Keratinocyte (primary cell): ENCODE results near the gene TINCR. TPM values are rescaled to one million over a fixed set of nuclear protein-coding genes. Genes with fewer than 3 reads are reported as not detected.

Experiments
- DNase-seq: peaks from one replicate; pipeline ENCODE4 v3.0.0-alpha.2; 2011; ENCODE audit warnings: low read depth, missing footprints, low spot score
- FAIRE-seq: peaks from 2 replicates; lab custom pipeline; 2011; peaks lifted over from hg19 to GRCh38; lab: Jason Lieb, UNC
- H2AFZ ChIP-seq: 2 replicates; pipeline ENCODE4 v1.6.0; 2012; ENCODE audit warnings: low read length, control low read depth, inconsistent platforms; ENCODE audit not compliant: control insufficient read depth
- H3K27ac ChIP-seq: 2 replicates; pipeline ENCODE4 v1.5.1; 2011; ENCODE audit warnings: low read length; ENCODE audit not compliant: control insufficient read depth, insufficient read depth
- H3K27me3 ChIP-seq: 3 replicates; pipeline ENCODE4 v1.6.0; 2011; ENCODE audit warnings: low read length; ENCODE audit not compliant: control insufficient read depth, insufficient read depth; ENCODE audit errors: extremely low read depth
- H3K36me3 ChIP-seq, 2 experiments: 2 replicates in 1 of 2; 3 replicates in 1 of 2; pipeline ENCODE4 v1.5.1; 2011; ENCODE audit warnings: low read length in 2 of 2, mild to moderate bottlenecking in 1 of 2; ENCODE audit not compliant: control insufficient read depth in 2 of 2, insufficient read depth in 2 of 2; ENCODE audit errors: extremely low read depth in 1 of 2
- H3K4me1 ChIP-seq: 3 replicates; pipeline ENCODE4 v1.5.1; 2011; ENCODE audit warnings: low read length; ENCODE audit not compliant: control insufficient read depth, insufficient read depth; ENCODE audit errors: extremely low read depth
- H3K4me2 ChIP-seq: 3 replicates; pipeline ENCODE4 v1.6.0; 2011; ENCODE audit warnings: low read depth, low read length; ENCODE audit not compliant: control insufficient read depth, insufficient read depth; ENCODE audit errors: extremely low read depth
- H3K4me3 ChIP-seq, 3 experiments: fragments of 200-600 bp in 1 of 3; sonication (generic) in 1 of 3; 2 replicates in 2 of 3; 3 replicates in 1 of 3; pipeline ENCODE4 v1.5.1; 2011 to 2016; ENCODE audit warnings: low read length in 3 of 3, mild to moderate bottlenecking in 3 of 3, control low read depth in 2 of 3, inconsistent platforms in 1 of 3, low read depth in 1 of 3, mixed read lengths in 1 of 3, mixed run types in 1 of 3, moderate library complexity in 1 of 3; ENCODE audit not compliant: control insufficient read depth in 2 of 3, insufficient read depth in 2 of 3; ENCODE audit errors: extremely low read depth in 1 of 3
- H3K79me2 ChIP-seq: 2 replicates; pipeline ENCODE4 v1.6.0; 2012; ENCODE audit warnings: low read length; ENCODE audit not compliant: control insufficient read depth, insufficient read depth
- H3K9ac ChIP-seq: 3 replicates; pipeline ENCODE4 v1.6.0; 2011; ENCODE audit warnings: low read length; ENCODE audit not compliant: control insufficient read depth, insufficient read depth; ENCODE audit errors: extremely low read depth
- H3K9me1 ChIP-seq: 3 replicates; pipeline ENCODE4 v1.6.0; 2011; ENCODE audit warnings: low read length; ENCODE audit not compliant: control insufficient read depth, insufficient read depth; ENCODE audit errors: extremely low read depth
- H3K9me3 ChIP-seq: 2 replicates; pipeline ENCODE4 v1.5.1; 2012; ENCODE audit warnings: low read depth, low read length; ENCODE audit not compliant: control insufficient read depth
- H4K20me1 ChIP-seq: 3 replicates; pipeline ENCODE4 v1.6.0; 2011; ENCODE audit warnings: low read length; ENCODE audit not compliant: control insufficient read depth, insufficient read depth; ENCODE audit errors: extremely low read depth
- CTCF ChIP-seq, 3 experiments: IDR thresholded peaks in 1 of 3; conservative IDR thresholded peaks in 1 of 3; optimal IDR thresholded peaks in 1 of 3; 2 replicates in 2 of 3; 3 replicates in 1 of 3; pipeline versions ENCODE3 to v1.5.1; 2011; ENCODE audit warnings: low read length in 3 of 3, mild to moderate bottlenecking in 3 of 3, moderate library complexity in 2 of 3, control low read depth in 1 of 3, inconsistent platforms in 1 of 3; ENCODE audit not compliant: insufficient read depth in 2 of 3; ENCODE audit errors: extremely low read depth in 1 of 3
- EZH2 ChIP-seq: IDR thresholded peaks from one replicate; pipeline ENCODE4 v1.6.1; 2012; ENCODE audit warnings: inconsistent platforms, mild to moderate bottlenecking, low read length, moderate library complexity
- dilution Hi-C: fragments of 300-500 bp; cut with MboI; formaldehyde crosslinking; loops from one replicate; pipeline ENCODE4 v1.7.0; 2020; ENCODE audit warnings: low sequenced_read_pairs; ENCODE audit not compliant: extremely low pct_ligation_motif_present
- polyA minus RNA-seq, 3 experiments: library from RNA; depleted of rRNA, polyadenylated mRNA; stranded (reverse); fragments of >200 nt; gene quantifications; 1 replicate in 1 of 3; 2 replicates in 1 of 3; 3 replicates in 1 of 3; pipeline ENCODE4 v1.2.3, GENCODE V29; 2011
- polyA plus RNA-seq, 5 experiments: library from polyadenylated mRNA; depleted of rRNA in 3 of 5; stranded (reverse) in 3 of 5; stranded (forward) in 1 of 5; unstranded in 1 of 5; fragments of >200 nt; gene quantifications; 1 replicate in 1 of 5; 2 replicates in 3 of 5; 3 replicates in 1 of 5; pipeline versions ENCODE4 v1.2.1 to v1.2.3, GENCODE V29; 2011 to 2012; ENCODE audit warnings: missing spikeins in 2 of 5, low read depth in 1 of 5, low replicate concordance in 1 of 5

TINCR gene
- polyA plus RNA-seq = 5.6 to 20.3 TPM (median 9.7 TPM) in 3 replicates
- 8.4 TPM for polyA plus RNA-seq (2011; ENCODE audit: low read depth)
- polyA plus RNA-seq (2011; cell fraction: cytosol; rRNA removed) = 11.8 and 17.1 TPM in 2 replicates
- polyA plus RNA-seq (2011; cell fraction: nucleus; rRNA removed) = 8.5 and 10.4 TPM in 2 replicates
- polyA plus RNA-seq (2012; ENCODE audit: low replicate concordance) = 6.7 and 45.3 TPM in 2 replicates
- 7.5 to 12.8 TPM (median 9.0 TPM) in 3 replicates for polyA minus RNA-seq
- polyA minus RNA-seq (2011; cell fraction: cytosol; rRNA and poly(A)+ RNA removed) = 13.2 TPM
- polyA minus RNA-seq (2011; cell fraction: nucleus; rRNA and poly(A)+ RNA removed) = 5.6 and 6.9 TPM in 2 replicates

GRCh38 chr19:5567360-5567969, at the start of gene TINCR:
TINCR (minus strand) TSS chr19:5567953.
- no peaks in the 10 kb centered on the region for H3K9me1 ChIP-seq
- peak within 1 kb of the TSS; percentile 62 for H2AFZ ChIP-seq
- no peaks in the 10 kb centered on the region for H3K9me3 ChIP-seq
- peaks cover 12% of the 10 kb centered on the region for H3K4me1 ChIP-seq
- H4K20me1 ChIP-seq = peaks cover 4% of the 10 kb centered on the region
- TF ChIP-seq EZH2 (no peak), CTCF (optimal IDR thresholded peaks at IDR 0.05 in 1 of 3, IDR thresholded peaks at IDR 0.05 in 1 of 3, conservative IDR thresholded peaks at IDR 0.05 in 1 of 3; ENCODE audit: extremely low read depth in 1 of 3, insufficient read depth in 2 of 3, low read length in 3 of 3) (peak in 2 of 3 experiments; percentile 22 to 41)
- dilution Hi-C loops = no loop called here
- H3K4me3 ChIP-seq = peak within 1 kb of the TSS; percentile 53 to 56 (median 56)
- peak within 1 kb of the TSS; percentile 52 for H3K9ac ChIP-seq
- DNase-seq (no peak), FAIRE-seq (no peak)
- H3K36me3 ChIP-seq = no peaks in the 10 kb centered on the region
- H3K27ac ChIP-seq = no peak within 1 kb of the TSS
- peaks cover 17% of the 10 kb centered on the region for H3K27me3 ChIP-seq
- no peaks in the 10 kb centered on the region for H3K79me2 ChIP-seq
- H3K4me2 ChIP-seq = peak within 1 kb of the TSS; percentile 48

GRCh38 chr19:5617080-5617479, 49.3 kb upstream of the TINCR start:
- H4K20me1 ChIP-seq = peaks cover 2% of the 10 kb centered on the region
- H3K9ac ChIP-seq = no peak overlapping the region
- peaks cover 10% of the 10 kb centered on the region for H3K4me1 ChIP-seq
- FAIRE-seq (no peak), DNase-seq (no peak)
- dilution Hi-C loops = no loop called here
- H3K4me3 ChIP-seq = no peak overlapping the region
- no peaks in the 10 kb centered on the region for H3K27me3 ChIP-seq
- H3K9me3 ChIP-seq = no peaks in the 10 kb centered on the region
- no peak for TF ChIP-seq CTCF (optimal IDR thresholded peaks at IDR 0.05 in 1 of 3, IDR thresholded peaks at IDR 0.05 in 1 of 3, conservative IDR thresholded peaks at IDR 0.05 in 1 of 3; ENCODE audit: extremely low read depth in 1 of 3, insufficient read depth in 2 of 3, low read length in 3 of 3)
- TF ChIP-seq EZH2 = no peak
- H3K9me1 ChIP-seq = peaks cover 5% of the 10 kb centered on the region
- no peak overlapping the region for H2AFZ ChIP-seq
- peaks cover 31 to 57% of the 10 kb centered on the region in 2 experiments for H3K36me3 ChIP-seq
- peaks cover 60% of the 10 kb centered on the region for H3K79me2 ChIP-seq
- no peak overlapping the region for H3K27ac ChIP-seq
- no peak overlapping the region for H3K4me2 ChIP-seq
